NCI-H2081 (cell line): Measurements from ENCODE around the gene GNG3.

Experiments
- DNase-seq, 2 experiments: peaks; one replicate each; lab custom pipeline; 2025; lab: John Stamatoyannopoulos, UW

GNG3 gene

GRCh38 chr11:62757846-62758788, 50.6 kb downstream of the GNG3 start:
- no peak for DNase-seq
